Left kidney (tissue), 1 donor: Measurements from ENCODE around the gene CBLL2. TPM values are rescaled to one million over a fixed set of nuclear protein-coding genes. Genes with fewer than 3 reads are reported as not detected.

ENCODE experiments used
- polyA plus RNA-seq: library from polyadenylated mRNA; unstranded; fragments of 120-200 nt; gene quantifications from one replicate; pipeline ENCODE4 v1.2.1, GENCODE V29; 2013; ENCODE audit not compliant: insufficient read length

Gene CBLL2
- polyA plus RNA-seq, 1 donor, result not detected

Other genes with a start within 250 kb of the CBLL2 start
- gene PHEX, start 240.6 kb upstream of the CBLL2 start, polyA plus RNA-seq, result 0.38 TPM